ENCODE data around the gene RAB5B.
"Not testable (repeated sequence)": the region's sequence is repeated elsewhere in the genome, so short reads cannot be mapped to it uniquely, and the experiment has no call there.

RAB5B gene

GRCh38 chr12:55984861-55985260 is 11.0 kb downstream of the RAB5B start:
- DNase-seq = no peak

GRCh38 chr12:55985341-55985740 is 11.5 kb downstream of the RAB5B start:
- DNase-seq = no peak

DNA sequence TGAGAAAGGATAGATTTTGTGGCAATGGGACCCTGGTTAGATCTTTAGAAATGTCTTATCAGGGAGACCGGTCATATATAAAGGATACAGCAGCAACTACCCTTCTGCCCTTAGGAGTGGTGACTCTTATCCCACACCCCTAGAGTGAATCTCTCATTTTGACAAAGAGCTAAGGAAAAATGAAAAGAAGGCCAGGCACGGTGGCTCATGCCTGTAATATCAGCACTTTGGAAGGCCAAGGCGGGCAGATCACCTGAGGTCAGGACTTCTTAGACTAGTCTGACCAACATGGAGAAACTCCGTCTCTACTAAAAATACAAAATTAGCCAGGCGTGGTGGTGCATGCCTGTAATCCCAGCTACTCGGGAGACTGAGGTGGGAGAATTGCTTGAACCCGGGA is 12.1 kb downstream of the RAB5B start:
- not testable (repeated sequence) for DNase-seq

GRCh38 chr12:55991110-55991509 is 17.2 kb downstream of the RAB5B start:
- DNase-seq = no peak

- no peak for DNase-seq
Observed at GRCh38 chr12:55993230-55993853, 19.5 kb downstream of the RAB5B start.

DNA sequence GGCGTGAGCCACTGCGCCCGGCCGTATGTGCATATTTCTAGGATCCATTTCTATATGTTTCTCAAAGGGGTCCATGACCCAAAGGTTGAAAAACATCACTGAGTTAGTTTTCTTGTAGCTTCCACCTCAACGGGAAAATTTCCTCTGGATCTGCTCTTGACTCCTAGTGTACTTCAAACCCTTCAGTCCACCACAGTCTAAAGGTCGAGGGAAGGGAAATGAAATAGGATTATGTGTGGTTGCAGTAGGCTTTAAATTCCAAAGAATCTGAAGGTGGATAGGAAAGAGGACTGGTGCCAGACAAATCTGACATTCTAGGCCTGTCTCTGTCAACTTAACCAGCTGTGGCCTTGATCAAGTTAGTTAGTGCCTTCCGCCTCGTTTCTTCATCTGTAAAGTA is 21.5 kb downstream of the RAB5B start:
- DNase-seq = no peak

GRCh38 chr12:55996201-55996714 is 22.4 kb downstream of the RAB5B start:
- DNase-seq = peak; percentile 48

- peak; percentile 15 for DNase-seq
Observed at GRCh38 chr12:55996715-55997534, 23.0 kb downstream of the RAB5B start, which contains the start of gene SUOX. Gene SUOX (plus strand): TSS chr12:55997276. CDS start chr12:56002222, 4,946 bp downstream.

- DNase-seq = no peak
Observed at GRCh38 chr12:55997535-55997859, 23.6 kb downstream of the RAB5B start.

- DNase-seq = not testable (repeated sequence)
Observed at GRCh38 chr12:55999522-55999921, 25.6 kb downstream of the RAB5B start.

GRCh38 chr12:55999999-56000540 is 26.2 kb downstream of the RAB5B start:
- DNase-seq = not testable (repeated sequence)

GRCh38 chr12:56001487-56002100 is 27.7 kb downstream of the RAB5B start:
- DNase-seq = no peak

DNA sequence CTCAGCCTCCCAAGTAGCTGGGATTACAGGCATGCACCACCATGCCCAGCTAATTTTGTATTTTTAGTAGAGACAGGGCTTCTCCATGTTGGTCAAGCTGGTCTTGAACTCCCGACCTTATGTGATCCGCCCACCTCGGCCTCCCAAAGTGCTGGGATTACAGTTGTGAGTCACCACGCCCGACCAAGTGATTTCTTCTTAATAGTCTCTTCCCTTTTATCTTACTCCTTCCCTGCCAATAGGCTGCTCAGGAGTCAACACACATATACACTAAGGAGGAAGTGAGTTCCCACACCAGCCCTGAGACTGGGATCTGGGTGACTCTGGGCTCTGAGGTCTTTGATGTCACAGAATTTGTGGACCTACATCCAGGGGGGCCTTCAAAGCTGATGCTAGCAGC is 29.5 kb downstream of the RAB5B start:
- not testable (repeated sequence) for DNase-seq

DNA sequence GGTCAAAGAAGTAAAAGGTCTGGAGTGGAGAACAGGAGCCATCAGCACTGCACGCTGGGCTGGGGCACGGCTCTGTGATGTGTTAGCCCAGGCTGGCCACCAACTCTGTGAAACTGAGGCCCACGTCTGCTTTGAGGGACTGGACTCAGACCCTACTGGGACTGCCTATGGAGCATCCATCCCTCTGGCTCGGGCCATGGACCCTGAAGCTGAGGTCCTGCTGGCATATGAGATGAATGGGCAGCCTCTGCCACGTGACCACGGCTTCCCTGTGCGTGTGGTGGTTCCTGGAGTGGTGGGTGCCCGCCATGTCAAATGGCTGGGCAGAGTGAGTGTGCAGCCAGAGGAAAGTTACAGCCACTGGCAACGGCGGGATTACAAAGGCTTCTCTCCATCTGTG is 30.3 kb downstream of the RAB5B start:
- DNase-seq = no peak

GRCh38 chr12:56007564-56008559 is 34.0 kb downstream of the RAB5B start:
- DNase-seq = peak; percentile 77

GRCh38 chr12:56010111-56010570 is 36.3 kb downstream of the RAB5B start:
- no peak for DNase-seq

GRCh38 chr12:56011509-56012090 is 37.7 kb downstream of the RAB5B start:
- no peak for DNase-seq

DNA sequence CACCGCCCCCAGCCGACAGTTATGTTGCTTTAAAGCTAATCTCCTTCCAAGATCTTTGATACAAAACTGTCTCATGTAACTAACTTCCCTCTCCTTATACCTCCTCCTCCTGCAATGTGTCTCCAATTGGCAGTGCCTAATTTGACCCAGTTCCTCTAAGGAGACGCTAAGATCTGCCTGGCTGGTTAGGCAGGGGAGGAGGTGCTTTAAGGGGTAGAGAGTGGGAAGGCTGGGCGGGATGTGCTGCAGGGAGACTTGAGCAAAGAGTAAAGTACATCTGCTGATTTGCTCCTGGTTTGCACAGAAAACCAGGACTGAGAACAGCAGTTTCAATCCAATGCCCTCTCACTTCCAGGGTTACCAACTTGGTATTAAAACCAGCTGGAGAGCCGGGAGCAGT is 39.6 kb downstream of the RAB5B start:
- DNase-seq = no peak

DNA sequence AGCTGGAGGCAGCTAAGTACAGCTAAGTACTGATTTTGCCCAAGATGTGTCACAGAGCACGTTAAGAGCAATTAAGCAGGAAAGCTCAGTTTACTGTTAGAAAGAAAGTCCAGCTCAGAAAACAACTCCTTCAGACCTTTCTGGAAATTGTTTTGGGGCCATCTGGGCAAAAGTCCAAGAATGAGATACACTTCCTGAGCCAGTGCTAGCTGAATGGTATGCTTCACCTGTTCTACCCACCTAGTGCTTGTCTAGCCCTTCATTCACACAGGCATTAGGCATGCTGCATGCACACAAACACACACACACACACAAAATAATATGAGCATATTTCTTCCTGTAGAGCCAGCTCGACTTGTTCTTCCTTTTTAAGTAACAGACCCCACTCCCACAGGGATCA is 40.3 kb downstream of the RAB5B start:
- DNase-seq = no peak

DNA sequence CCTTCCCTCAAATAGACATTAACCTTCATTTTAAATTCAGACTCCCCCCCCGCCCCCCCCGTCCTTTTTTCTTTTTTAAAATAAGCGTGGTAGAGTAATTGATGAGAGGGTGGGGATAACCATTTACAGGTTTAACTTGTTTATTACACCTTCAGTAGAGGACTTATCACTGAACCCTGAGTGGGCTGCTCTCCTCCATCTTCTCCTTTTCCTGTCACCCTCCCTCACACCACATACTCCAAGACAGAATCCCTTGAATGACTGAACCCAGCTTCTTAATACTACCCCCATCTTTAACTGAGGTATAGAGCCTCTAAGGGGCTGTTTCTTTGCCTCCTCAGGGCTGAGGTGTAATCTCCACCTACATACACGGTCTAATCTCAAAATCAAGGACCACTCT is 43.3 kb downstream of the RAB5B start:
- DNase-seq = no peak

- no peak for DNase-seq
Observed at GRCh38 chr12:56018356-56018755, 44.5 kb downstream of the RAB5B start.

Data from stimulated activated CD4-positive, alpha-beta T cell treated with anti-CD3 and anti-CD28 coated beads, Interleukin-4, amount 100 ng/mL, for 1 hour (primary cell).